HFF-Myc (cell line): ENCODE results near the gene LSM7.

Experiments
- DNase-seq: peaks from one replicate; pipeline ENCODE4 v3.0.0-alpha.2; 2011; ENCODE audit warnings: low read depth; ENCODE audit errors: extremely low read depth
- H3K4me3 ChIP-seq: replicated peaks from 2 replicates; pipeline ENCODE4 v1.5.1; 2011; ENCODE audit warnings: low read depth, mild to moderate bottlenecking, control low read depth, low read length
- CTCF ChIP-seq: IDR thresholded peaks from 2 replicates; pipeline ENCODE4 v1.5.1; 2012; ENCODE audit warnings: mild to moderate bottlenecking, low read depth, low read length, control low read depth; ENCODE audit errors: missing control alignments

LSM7 gene

GRCh38 chr19:2320049-2320448 is 8.3 kb downstream of the LSM7 start:
- no peak for DNase-seq
- no peak for TF ChIP-seq CTCF
- no peak overlapping the region for H3K4me3 ChIP-seq

- DNase-seq = no peak
- no peak for TF ChIP-seq CTCF
- H3K4me3 ChIP-seq = no peak overlapping the region
Measured at GRCh38 chr19:2319551-2319950, 8.8 kb downstream of the LSM7 start.

- no peak for TF ChIP-seq CTCF
- DNase-seq = no peak
- H3K4me3 ChIP-seq = no peak overlapping the region
Measured at GRCh38 chr19:2318923-2319322, 9.5 kb downstream of the LSM7 start.

- no peak for TF ChIP-seq CTCF
- H3K4me3 ChIP-seq = no peak overlapping the region
- no peak for DNase-seq
Measured at GRCh38 chr19:2317756-2318155, 10.6 kb downstream of the LSM7 start.

- no peak for DNase-seq
- no peak for TF ChIP-seq CTCF
- no peak overlapping the region for H3K4me3 ChIP-seq
Measured at GRCh38 chr19:2317300-2317699, 11.1 kb downstream of the LSM7 start.

GRCh38 chr19:2315818-2316353 is 12.5 kb downstream of the LSM7 start:
- peak; percentile 64 for TF ChIP-seq CTCF
- DNase-seq = no peak
- no peak overlapping the region for H3K4me3 ChIP-seq
